Suprapubic skin (tissue), 3 donors: ENCODE measurements around the gene UVRAG.

Experiments
- EP300 ChIP-seq: sonication (generic); formaldehyde crosslinking; IDR thresholded peaks from one replicate; pipeline ENCODE4 v1.6.1; 2017; ENCODE audit warnings: antibody characterized with exemption
- POLR2A ChIP-seq, 2 donors: fragments of 450-650 bp; IDR thresholded peaks; one replicate each; pipeline ENCODE4 v1.6.1; 2017; ENCODE audit warnings: antibody characterized with exemption in 2 of 2, mild to moderate bottlenecking in 2 of 2, moderate library complexity in 2 of 2
- TF ChIP-seq, protein P1 (sequence below), 2 donors: fragments of 200-600 bp in 1 of 2; fragments of 450-650 bp in 1 of 2; sonication (generic) in 1 of 2; IDR thresholded peaks; one replicate each; pipeline ENCODE4 v1.5.1; 2016 to 2019; ENCODE audit warnings: antibody characterized with exemption in 2 of 2, mild to moderate bottlenecking in 1 of 2, moderate library complexity in 1 of 2

GRCh38 chr11:75862437-75862836 lies 47.4 kb downstream of the UVRAG start:
- TF ChIP-seq, protein P1, sequence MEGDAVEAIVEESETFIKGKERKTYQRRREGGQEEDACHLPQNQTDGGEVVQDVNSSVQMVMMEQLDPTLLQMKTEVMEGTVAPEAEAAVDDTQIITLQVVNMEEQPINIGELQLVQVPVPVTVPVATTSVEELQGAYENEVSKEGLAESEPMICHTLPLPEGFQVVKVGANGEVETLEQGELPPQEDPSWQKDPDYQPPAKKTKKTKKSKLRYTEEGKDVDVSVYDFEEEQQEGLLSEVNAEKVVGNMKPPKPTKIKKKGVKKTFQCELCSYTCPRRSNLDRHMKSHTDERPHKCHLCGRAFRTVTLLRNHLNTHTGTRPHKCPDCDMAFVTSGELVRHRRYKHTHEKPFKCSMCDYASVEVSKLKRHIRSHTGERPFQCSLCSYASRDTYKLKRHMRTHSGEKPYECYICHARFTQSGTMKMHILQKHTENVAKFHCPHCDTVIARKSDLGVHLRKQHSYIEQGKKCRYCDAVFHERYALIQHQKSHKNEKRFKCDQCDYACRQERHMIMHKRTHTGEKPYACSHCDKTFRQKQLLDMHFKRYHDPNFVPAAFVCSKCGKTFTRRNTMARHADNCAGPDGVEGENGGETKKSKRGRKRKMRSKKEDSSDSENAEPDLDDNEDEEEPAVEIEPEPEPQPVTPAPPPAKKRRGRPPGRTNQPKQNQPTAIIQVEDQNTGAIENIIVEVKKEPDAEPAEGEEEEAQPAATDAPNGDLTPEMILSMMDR (IDR thresholded peaks at IDR 0.05) = no peak
- TF ChIP-seq POLR2A (IDR thresholded peaks at IDR 0.05) (no peak), EP300 (no peak)
